WTC11 (cell line): ENCODE results near the gene THUMPD3. TPM values are rescaled to one million over a fixed set of nuclear protein-coding genes. Genes with fewer than 3 reads are reported as not detected.

ENCODE experiments used
- ATF6 ChIP-seq: sonication (generic); formaldehyde crosslinking; IDR thresholded peaks from 2 replicates; pipeline ENCODE4 v1.8.1; 2023; ENCODE audit warnings: mild to moderate bottlenecking, missing genetic modification reagents
- ELF4 ChIP-seq: sonication (generic); formaldehyde crosslinking; IDR thresholded peaks from 2 replicates; pipeline ENCODE4 v1.8.1; 2022; ENCODE audit warnings: low read depth, mild to moderate bottlenecking, moderate library complexity, missing genetic modification reagents
- EMX1 ChIP-seq: fragments of 250-450 bp; sonication (Bioruptor Pico); IDR thresholded peaks from 2 replicates; pipeline ENCODE4 v1.8.0; 2021; ENCODE audit warnings: mild to moderate bottlenecking
- ESRRA ChIP-seq: sonication (generic); formaldehyde crosslinking; IDR thresholded peaks from 2 replicates; pipeline ENCODE4 v1.8.1; 2022; ENCODE audit warnings: mild to moderate bottlenecking, missing genetic modification reagents, borderline replicate concordance
- FOXK1 ChIP-seq: sonication (generic); formaldehyde crosslinking; IDR thresholded peaks from 2 replicates; pipeline ENCODE4 v1.8.0; 2022; ENCODE audit warnings: mild to moderate bottlenecking, moderate library complexity, missing genetic modification reagents
- HMGA2 ChIP-seq: fragments of 250-450 bp; sonication (Bioruptor Pico); IDR thresholded peaks from 2 replicates; pipeline ENCODE4 v1.4.0; 2021; ENCODE audit warnings: mild to moderate bottlenecking, moderate library complexity
- IRF1 ChIP-seq: sonication (generic); formaldehyde crosslinking; IDR thresholded peaks from 2 replicates; pipeline ENCODE4 v1.8.0; 2023; ENCODE audit warnings: missing genetic modification reagents
- JAZF1 ChIP-seq: fragments of 250-450 bp; sonication (Bioruptor Pico); IDR thresholded peaks from 2 replicates; pipeline ENCODE4 v1.9.0; 2021; ENCODE audit warnings: moderate library complexity, mild to moderate bottlenecking, inconsistent platforms
- PREB ChIP-seq: sonication (generic); formaldehyde crosslinking; IDR thresholded peaks from 2 replicates; pipeline ENCODE4 v1.8.1; 2022; ENCODE audit warnings: mild to moderate bottlenecking, missing genetic modification reagents, moderate library complexity, borderline replicate concordance
- RORB ChIP-seq: fragments of 250-450 bp; sonication (Bioruptor Pico); IDR thresholded peaks from 2 replicates; pipeline ENCODE4 v1.9.0; 2021; ENCODE audit warnings: mild to moderate bottlenecking
- SP1 ChIP-seq: sonication (generic); formaldehyde crosslinking; conservative IDR thresholded peaks from 2 replicates; pipeline ENCODE4 v1.8.1; 2022; ENCODE audit warnings: missing genetic modification reagents
- TP53 ChIP-seq: sonication (generic); formaldehyde crosslinking; IDR thresholded peaks from 2 replicates; pipeline ENCODE4 v1.8.1; 2023; ENCODE audit warnings: mild to moderate bottlenecking, missing genetic modification reagents
- ZBTB43 ChIP-seq: sonication (generic); formaldehyde crosslinking; IDR thresholded peaks from 2 replicates; pipeline ENCODE4 v1.8.1; 2023; ENCODE audit warnings: mild to moderate bottlenecking, missing genetic modification reagents
- ZMAT4 ChIP-seq: fragments of 250-450 bp; sonication (Bioruptor Pico); IDR thresholded peaks from 2 replicates; pipeline ENCODE4 v1.9.0; 2021; ENCODE audit warnings: mild to moderate bottlenecking
- ZNF281 ChIP-seq: sonication (generic); formaldehyde crosslinking; IDR thresholded peaks from 2 replicates; pipeline ENCODE4 v1.8.0; 2023; ENCODE audit warnings: mild to moderate bottlenecking, missing genetic modification reagents
- ZNF317 ChIP-seq: sonication (generic); formaldehyde crosslinking; IDR thresholded peaks from 2 replicates; pipeline ENCODE4 v1.8.1; 2023; ENCODE audit warnings: low read depth, mild to moderate bottlenecking, moderate library complexity, missing genetic modification reagents, borderline replicate concordance
- ZNF396 ChIP-seq: fragments of 250-450 bp; sonication (Bioruptor Pico); IDR thresholded peaks from 2 replicates; pipeline ENCODE4 v1.8.0; 2021; ENCODE audit warnings: mild to moderate bottlenecking, moderate library complexity, borderline replicate concordance
- ZNF423 ChIP-seq: fragments of 250-450 bp; sonication (Bioruptor Pico); IDR thresholded peaks from 2 replicates; pipeline ENCODE4 v2.1.2; 2022; ENCODE audit warnings: mild to moderate bottlenecking, moderate library complexity
- ZNF425 ChIP-seq: fragments of 250-450 bp; sonication (Bioruptor Pico); conservative IDR thresholded peaks from 2 replicates; pipeline ENCODE4 v1.9.0; 2021; ENCODE audit warnings: mild to moderate bottlenecking
- ZNF512 ChIP-seq: sonication (generic); formaldehyde crosslinking; IDR thresholded peaks from 2 replicates; pipeline ENCODE4 v1.8.1; 2022; ENCODE audit warnings: missing genetic modification reagents, borderline replicate concordance
- ZNF532 ChIP-seq: fragments of 250-450 bp; sonication (Bioruptor Pico); IDR thresholded peaks from 2 replicates; pipeline ENCODE4 v1.9.0; 2021; ENCODE audit warnings: mild to moderate bottlenecking, borderline replicate concordance
- total RNA-seq: library from RNA; stranded (reverse); gene quantifications from 3 replicates; pipeline ENCODE4 v1.2.3, GENCODE V29; 2021

The THUMPD3 gene
- total RNA-seq, 1 experiment from 2014 or later, result 67.5 TPM

GRCh38 chr3:9402410-9403228 is 39.8 kb downstream of the THUMPD3 start (continued):
- TF ChIP-seq ZNF425 (CRISPR knock-in tag) (no peak), FOXK1 (CRISPR knock-in tag) (peak; percentile 50; the same call in 1 of the 2 replicates), SP1 (CRISPR knock-in tag) (peak; percentile 44; the same call in 1 of the 2 replicates), EMX1 (CRISPR knock-in tag) (no peak), ZNF423 (CRISPR knock-in tag) (no peak), TP53 (no peak), ELF4 (CRISPR knock-in tag) (no peak), ZNF532 (CRISPR knock-in tag) (no peak), ZNF317 (CRISPR knock-in tag) (no peak), JAZF1 (no peak), ZBTB43 (CRISPR knock-in tag) (no peak), ESRRA (CRISPR knock-in tag) (no peak), ZNF281 (CRISPR knock-in tag) (peak; percentile 95), IRF1 (CRISPR knock-in tag) (no peak), ZMAT4 (CRISPR knock-in tag) (no peak), HMGA2 (CRISPR knock-in tag) (no peak), PREB (no peak), RORB (CRISPR knock-in tag) (no peak), ATF6 (CRISPR knock-in tag) (no peak), ZNF396 (CRISPR knock-in tag) (no peak), ZNF512 (no peak)
